Measurements from ENCODE around the gene NCCRP1.

The NCCRP1 gene

DNA sequence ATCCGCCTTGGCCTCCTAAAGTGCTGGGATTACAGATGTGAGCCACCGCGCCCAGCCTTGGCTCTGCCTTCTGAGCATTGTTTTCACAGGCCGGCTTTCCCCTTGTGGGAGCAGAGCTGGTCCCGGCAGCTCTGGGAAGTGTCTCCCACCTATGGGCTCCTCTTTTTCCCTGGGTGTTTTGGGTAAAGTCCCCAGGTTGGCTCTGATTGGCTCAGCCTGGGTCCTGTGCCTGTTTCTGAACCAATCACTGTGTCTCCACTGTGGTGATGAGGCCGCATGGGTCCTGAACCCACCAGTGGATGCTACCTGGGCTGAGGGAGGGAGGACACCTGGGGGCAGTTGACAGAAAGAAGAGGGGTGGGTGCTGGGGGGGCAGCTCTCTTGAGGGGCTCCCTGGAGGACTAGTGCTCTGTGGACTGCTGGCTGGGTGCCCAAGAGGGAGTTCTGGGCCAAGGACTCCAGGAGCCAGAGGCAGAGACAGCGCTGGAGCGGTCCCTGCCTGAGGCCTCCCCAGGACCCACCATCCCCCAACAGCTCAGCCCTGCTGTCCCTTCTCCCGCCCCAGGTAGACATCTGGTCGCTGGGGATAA is 19.6 kb upstream of the NCCRP1 start:
- no peak for DNase-seq (ENCODE audit: low spot score)
- TF ChIP-seq, protein P1, sequence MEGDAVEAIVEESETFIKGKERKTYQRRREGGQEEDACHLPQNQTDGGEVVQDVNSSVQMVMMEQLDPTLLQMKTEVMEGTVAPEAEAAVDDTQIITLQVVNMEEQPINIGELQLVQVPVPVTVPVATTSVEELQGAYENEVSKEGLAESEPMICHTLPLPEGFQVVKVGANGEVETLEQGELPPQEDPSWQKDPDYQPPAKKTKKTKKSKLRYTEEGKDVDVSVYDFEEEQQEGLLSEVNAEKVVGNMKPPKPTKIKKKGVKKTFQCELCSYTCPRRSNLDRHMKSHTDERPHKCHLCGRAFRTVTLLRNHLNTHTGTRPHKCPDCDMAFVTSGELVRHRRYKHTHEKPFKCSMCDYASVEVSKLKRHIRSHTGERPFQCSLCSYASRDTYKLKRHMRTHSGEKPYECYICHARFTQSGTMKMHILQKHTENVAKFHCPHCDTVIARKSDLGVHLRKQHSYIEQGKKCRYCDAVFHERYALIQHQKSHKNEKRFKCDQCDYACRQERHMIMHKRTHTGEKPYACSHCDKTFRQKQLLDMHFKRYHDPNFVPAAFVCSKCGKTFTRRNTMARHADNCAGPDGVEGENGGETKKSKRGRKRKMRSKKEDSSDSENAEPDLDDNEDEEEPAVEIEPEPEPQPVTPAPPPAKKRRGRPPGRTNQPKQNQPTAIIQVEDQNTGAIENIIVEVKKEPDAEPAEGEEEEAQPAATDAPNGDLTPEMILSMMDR (IDR thresholded peaks at IDR 0.05; ENCODE audit: extremely low read depth, missing control alignments) = no peak

DNA sequence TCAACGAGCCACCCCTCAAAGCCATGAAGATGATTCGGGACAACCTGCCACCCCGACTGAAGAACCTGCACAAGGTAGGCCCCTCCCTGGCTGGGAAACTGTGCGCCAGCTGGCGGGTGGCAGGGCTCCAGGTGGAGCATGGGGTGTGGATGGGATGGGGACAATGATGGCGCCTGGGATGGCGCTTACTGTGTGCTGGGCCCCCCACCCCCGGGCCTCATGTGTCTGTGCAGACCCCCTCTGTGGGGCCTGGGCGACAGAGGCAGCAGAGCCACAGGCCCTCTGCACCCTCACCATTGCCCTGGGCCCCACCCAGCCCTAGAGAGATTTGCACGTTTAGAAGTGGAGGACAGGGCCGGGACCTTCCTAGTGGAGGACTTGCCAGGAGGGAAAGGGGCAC is 19.0 kb upstream of the NCCRP1 start:
- TF ChIP-seq, protein P1 (IDR thresholded peaks at IDR 0.05; ENCODE audit: extremely low read depth, missing control alignments) = no peak
- no peak for DNase-seq (ENCODE audit: low spot score)

DNA sequence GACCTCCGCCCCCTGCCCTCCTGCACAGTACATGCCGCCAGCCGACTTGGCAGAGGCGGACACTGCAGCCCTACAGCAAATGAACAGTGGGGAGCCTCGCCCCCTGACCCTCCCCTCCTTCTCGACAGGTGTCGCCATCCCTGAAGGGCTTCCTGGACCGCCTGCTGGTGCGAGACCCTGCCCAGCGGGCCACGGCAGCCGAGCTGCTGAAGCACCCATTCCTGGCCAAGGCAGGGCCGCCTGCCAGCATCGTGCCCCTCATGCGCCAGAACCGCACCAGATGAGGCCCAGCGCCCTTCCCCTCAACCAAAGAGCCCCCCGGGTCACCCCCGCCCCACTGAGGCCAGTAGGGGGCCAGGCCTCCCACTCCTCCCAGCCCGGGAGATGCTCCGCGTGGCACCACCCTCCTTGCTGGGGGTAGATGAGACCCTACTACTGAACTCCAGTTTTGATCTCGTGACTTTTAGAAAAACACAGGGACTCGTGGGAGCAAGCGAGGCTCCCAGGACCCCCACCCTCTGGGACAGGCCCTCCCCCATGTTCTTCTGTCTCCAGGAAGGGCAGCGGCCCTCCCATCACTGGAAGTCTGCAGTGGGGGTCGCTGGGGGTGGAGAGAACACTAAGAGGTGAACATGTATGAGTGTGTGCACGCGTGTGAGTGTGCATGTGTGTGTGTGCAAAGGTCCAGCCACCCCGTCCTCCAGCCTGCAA is 18.3 kb upstream of the NCCRP1 start:
- TF ChIP-seq, protein P1 (IDR thresholded peaks at IDR 0.05; ENCODE audit: extremely low read depth, missing control alignments) = no peak
- no peak for DNase-seq (ENCODE audit: low spot score)

DNA sequence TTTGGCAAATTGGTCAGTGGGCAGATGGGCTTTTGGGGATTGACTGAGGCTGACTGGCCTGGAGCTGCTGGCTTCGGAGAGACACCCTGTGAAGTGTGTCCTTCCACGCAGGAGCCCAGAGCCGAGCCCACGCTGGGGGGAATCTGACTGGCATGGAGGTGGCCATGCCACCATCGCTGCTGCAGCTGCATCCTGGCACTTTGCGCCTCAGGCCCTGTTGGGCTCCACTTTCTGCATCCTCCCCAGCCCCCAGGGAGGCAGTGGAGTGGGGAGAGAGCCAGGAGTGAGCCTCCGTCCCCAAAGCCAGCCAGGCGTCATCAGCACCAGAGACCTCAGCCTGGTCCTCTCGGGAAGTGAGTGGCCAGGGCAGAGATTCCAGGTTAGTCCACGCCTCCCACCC is 17.0 kb upstream of the NCCRP1 start:
- TF ChIP-seq, protein P1 (IDR thresholded peaks at IDR 0.05; ENCODE audit: extremely low read depth, missing control alignments) = no peak
- DNase-seq (ENCODE audit: low spot score) = no peak

DNA sequence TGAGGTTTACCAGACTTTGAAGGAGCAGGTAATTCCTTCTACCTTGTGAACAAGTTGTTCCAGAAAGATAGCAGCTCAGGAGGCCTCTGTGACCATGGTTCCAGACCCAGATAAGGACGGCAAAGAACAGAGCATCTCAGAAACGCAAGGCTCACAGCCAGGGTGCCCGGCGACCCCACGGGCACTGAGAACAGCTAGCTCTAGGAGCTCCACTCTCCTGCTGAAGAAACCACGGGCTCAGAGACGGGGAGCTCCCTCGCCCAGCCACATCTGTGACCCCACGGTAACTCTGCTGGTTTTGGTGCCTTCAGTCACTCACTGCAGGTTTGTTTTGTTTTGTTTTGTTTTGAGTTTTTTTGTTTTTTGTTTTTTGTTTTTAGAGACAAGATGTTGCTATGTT is 16.0 kb upstream of the NCCRP1 start:
- TF ChIP-seq, protein P1 (IDR thresholded peaks at IDR 0.05; ENCODE audit: extremely low read depth, missing control alignments) = no peak
- DNase-seq (ENCODE audit: low spot score) = no peak

DNA sequence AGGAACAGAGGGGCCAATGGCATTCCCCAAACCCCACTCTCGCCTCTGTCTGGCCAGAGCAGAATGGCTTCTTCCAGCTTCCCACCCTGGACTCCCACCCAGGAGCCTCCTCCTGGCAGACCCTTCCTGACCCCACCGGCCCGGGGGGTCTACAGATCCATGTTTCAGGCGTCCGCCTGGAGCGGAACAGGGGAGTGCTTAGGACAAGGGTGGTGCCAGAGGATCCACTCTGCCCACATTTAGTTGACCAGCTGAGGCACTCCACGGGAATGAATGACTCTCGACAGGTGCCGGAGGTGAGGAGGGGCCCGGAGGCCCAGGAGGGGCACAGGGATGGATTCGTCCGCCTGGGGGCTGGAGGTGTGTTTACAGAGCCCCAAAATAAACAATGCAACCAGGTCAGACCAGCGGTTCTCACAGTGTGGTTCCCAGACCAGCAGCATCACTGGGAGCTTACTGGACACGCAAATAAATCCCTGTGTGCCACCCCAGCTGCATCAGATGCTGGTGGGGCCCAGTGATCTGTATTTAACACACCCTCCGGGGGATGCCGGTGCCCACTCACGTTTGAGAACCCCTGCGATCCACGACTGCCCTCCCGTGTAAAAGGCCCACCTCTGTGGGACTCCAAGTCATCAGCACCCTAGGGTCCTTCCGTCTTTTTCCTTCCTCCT is 15.1 kb upstream of the NCCRP1 start:
- DNase-seq (ENCODE audit: low spot score) = no peak
- TF ChIP-seq, protein P1 (IDR thresholded peaks at IDR 0.05; ENCODE audit: extremely low read depth, missing control alignments) = no peak

DNA sequence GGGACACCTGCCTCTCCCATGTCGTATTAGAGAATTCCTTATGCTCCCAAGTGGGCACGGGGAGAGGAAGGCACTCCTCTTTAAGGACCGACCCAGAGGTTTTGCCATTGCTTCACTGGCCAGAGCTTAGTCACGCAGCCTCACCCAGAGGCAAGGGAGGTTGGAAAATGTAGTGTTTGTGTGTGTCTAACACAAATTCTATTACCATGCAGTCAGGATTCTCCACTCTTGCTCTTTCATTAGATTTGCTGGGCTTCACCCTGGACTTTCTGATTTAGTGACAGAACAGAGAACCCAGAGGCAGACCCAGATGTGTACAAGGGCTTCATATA is 14.6 kb upstream of the NCCRP1 start:
- no peak for DNase-seq (ENCODE audit: low spot score)
- TF ChIP-seq, protein P1 (IDR thresholded peaks at IDR 0.05; ENCODE audit: extremely low read depth, missing control alignments) = no peak
